Urothelium cell line (cell line): Measurements from ENCODE around the gene ZHX3.

Experiments used
- DNase-seq: peaks from one replicate; pipeline ENCODE4 v3.0.0; 2011; ENCODE audit warnings: low spot score, mixed read lengths
- FAIRE-seq: peaks from 2 replicates; lab custom pipeline; 2011; peaks lifted over from hg19 to GRCh38; lab: Jason Lieb, UNC

Gene ZHX3

GRCh38 chr20:41163821-41164220 is 153.7 kb downstream of the ZHX3 start:
- FAIRE-seq = no peak
- DNase-seq = no peak

GRCh38 chr20:41162396-41162795 is 155.1 kb downstream of the ZHX3 start:
- no peak for FAIRE-seq
- no peak for DNase-seq

DNA sequence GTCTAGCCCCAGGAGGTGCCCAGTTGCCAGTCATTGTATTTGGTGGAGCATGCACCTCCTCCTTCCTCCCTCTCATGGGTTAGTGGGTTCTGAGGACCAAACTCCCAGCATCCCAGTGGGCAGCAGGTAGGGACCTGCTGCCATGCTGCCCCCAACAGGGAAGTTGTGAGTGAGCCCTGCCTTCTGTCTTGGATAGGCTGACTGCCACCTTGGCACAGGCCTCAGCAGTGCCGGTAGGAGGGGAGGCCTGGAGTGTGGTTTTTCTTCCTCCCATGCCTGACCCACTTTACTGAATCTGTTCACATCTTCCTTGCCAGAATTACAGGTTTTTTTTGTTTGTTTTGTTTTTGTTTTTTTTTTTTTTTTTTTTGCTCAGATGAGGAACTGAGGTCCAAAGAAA is 155.6 kb downstream of the ZHX3 start:
- no peak for DNase-seq
- no peak for FAIRE-seq

DNA sequence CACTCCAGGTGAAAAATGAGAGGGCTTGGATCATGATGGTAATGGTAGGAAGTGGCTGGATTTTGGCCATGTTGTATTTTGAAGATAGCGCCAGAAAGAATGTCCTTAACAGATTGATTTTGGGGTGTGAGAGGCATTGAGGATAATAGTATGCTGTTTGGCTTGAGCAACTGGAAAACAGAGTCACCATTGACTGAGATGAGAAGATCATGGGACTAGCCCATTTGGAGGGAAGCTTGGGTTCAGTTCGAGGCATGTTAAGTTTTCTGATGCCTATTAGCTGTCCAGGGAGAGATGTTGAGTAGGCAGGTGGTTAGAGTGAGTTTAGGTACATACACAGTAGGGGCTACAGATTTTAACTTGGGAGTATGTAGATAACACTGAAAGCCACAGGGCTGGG is 156.8 kb downstream of the ZHX3 start:
- FAIRE-seq (no peak), DNase-seq (no peak)

DNA sequence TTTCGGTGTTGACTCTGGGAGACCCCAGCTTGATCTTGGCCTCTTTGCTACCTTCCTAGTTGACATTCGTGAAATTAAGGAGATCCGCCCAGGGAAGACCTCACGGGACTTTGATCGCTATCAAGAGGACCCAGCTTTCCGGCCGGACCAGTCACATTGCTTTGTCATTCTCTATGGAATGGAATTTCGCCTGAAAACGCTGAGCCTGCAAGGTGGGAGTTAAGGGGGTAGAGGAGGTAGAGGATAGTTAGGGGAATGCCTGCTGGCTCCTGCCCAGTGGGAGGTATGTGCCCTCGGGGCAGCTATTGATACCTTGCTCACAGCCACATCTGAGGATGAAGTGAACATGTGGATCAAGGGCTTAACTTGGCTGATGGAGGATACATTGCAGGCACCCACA is 158.0 kb downstream of the ZHX3 start:
- DNase-seq = no peak
- peak; percentile 55 for FAIRE-seq

- FAIRE-seq = no peak
Observed at GRCh38 chr20:41158082-41158625, 159.4 kb downstream of the ZHX3 start.

DNA sequence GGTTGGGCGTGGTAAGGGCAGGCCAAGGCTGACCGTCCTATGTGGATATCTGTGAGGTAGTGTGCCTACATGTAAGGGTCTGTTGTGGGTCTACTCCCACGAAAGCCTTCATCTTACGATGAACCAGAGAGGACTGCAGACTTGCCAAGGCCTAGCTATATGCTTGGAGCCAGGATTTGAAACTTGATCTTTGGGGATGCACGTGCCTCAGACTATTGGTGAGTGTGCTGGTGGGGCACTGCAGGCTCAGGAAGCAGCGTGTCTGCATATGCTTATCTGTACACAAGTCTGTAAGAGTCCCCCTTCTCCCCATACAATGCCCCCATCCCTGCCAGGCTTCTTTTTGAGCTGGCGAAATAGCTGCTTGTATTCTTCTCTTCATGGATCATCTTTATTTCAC is 162.3 kb downstream of the ZHX3 start:
- FAIRE-seq = no peak

More at GRCh38 chr20:41158082-41158625, 159.4 kb downstream of the ZHX3 start:
- DNase-seq = no peak

GRCh38 chr20:41154436-41155176 is 162.9 kb downstream of the ZHX3 start:
- no peak for FAIRE-seq

More for the DNA sequence above, 162.3 kb downstream of the ZHX3 start:
- no peak for DNase-seq

GRCh38 chr20:41152108-41152757 is 165.3 kb downstream of the ZHX3 start:
- DNase-seq = no peak
- no peak for FAIRE-seq

More at GRCh38 chr20:41154436-41155176, 162.9 kb downstream of the ZHX3 start:
- no peak for DNase-seq

DNA sequence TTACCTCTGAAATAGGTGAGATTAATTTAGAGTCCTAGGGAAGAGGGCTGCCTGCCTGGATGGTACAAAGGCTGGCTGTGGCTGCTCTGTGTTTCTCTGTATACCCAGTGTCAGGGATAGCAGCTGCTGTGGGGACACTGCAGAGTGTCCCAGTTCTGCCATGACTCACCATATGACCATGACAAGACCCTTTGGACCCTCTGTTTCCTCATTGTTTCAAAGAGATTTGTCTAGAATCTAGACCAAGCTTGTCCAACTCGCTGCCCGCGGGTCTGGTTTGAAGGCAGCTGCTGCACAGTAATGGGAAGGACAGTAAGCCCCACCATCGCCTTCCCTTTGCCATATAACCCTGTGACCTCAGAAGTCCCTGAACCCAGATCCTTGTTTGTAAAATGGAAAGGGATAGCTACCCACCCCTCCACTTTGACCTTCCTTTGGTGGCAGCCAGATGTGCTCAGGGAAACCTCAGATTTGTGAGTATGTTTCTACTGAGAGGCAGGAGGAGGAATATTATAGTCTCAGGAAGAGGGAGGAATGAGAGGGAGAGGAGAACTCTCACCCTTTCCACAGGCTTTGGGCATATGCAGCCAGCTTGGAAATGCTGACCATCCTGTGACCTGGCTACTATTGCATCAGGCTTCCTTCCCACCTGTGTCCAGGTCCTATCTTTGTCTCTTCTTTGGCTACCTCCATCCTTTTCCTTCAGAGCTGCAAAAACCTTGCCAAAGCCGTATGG is 166.2 kb downstream of the ZHX3 start:
- FAIRE-seq (no peak), DNase-seq (no peak)

DNA sequence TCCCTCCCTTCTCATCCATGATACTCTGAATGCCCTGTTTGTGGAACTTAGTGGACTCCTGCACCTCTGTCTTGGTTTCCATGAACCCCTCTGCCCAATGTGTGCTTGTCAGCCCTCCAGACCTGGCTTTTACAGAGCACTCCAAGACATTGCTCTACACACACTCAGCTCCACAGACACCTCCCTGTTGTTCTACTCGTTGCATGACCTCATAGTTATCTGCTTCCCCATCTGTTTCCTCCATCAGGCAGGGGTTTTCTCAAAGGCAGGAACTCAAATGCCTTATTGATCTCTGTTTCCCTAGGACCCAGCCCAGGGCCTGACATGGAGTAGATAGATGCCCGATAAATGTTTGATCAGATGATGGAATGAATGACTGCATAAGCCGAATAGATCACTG is 166.9 kb downstream of the ZHX3 start:
- FAIRE-seq (no peak), DNase-seq (no peak)

DNA sequence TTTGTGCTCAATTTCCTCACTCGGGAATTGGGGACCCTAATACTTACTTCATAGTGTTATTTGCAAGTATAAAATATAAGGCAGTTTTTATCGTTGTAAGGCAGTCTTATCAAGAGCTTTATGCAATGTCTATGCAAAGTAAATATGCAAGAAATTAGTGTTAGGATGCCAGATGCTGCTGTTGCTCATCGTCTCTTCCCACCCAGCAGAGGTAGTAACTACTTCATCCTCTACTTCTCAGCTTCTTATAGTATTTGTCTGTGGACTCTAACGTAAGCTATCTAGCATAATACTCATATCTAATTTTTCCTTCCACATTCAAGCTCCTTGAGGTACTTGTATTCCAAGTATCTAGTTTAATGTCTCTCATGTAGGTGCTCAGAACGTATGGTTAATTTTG is 168.6 kb downstream of the ZHX3 start:
- no peak for DNase-seq
- no peak for FAIRE-seq

DNA sequence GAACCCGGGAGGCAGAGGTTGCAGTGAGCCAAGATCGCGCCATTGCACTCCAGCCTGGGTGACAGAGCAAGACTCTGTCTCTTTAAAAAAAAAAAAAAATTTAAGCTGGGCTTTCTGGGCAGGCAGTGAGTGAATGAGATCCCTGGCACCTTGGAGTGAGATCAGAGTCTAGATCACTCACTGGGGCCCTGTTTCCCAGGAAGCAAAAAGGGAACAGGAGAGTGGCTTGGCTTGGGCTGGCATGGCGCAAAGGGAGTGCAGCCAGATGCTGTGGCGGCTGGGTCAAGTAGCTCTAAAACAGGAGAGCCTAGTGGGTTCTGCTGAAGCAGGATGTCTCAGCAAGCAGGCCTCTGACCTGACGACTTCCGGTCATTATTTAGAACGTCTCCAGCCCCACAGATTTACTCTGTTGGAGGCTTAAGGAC is 169.8 kb downstream of the ZHX3 start:
- DNase-seq = no peak
- FAIRE-seq = no peak

DNA sequence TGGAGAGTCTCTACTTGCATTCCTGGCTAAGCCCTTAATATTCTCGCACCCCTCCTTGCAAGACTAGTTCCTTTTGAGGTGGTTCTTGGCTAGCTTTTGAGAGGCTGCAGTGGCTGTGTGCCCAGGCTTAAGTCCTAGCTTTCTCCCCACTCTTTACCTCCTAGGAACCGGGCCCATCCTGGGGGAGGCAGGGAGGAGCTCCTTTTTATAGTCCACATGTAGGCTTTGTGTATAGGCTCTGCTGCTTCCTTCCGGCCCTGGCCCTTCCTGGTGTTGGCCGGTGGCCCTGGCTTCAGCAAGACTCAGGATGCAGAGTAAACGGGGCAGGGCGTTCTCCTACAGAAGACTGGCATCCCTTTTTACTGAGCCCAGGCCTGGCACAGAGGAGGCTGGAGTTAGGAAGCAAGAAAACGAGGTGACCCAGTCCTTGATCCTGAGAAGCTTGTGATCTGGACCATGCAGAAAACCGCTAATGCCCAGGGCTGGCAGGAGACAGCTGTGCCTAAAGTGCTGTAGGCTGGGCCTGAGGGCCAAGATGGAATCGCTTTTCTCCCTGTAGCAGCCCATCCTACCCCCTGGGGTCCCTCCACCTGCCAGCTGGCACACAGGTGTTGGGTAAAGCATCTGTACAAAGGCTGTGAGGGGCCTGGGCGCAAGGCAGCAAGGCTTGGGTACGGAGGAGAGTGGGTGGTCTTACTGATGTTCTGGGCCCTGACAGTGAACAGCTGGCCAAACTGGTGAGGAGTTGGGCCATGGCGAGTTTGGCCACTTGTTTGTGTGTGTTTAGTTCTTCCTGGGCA is 171.5 kb downstream of the ZHX3 start:
- FAIRE-seq (no peak), DNase-seq (no peak)

- FAIRE-seq (no peak), DNase-seq (no peak)
Observed at GRCh38 chr20:41145317-41145716, 172.2 kb downstream of the ZHX3 start.

GRCh38 chr20:41143354-41143753 is 174.2 kb downstream of the ZHX3 start:
- no peak for DNase-seq
- no peak for FAIRE-seq

GRCh38 chr20:41142919-41143318 is 174.6 kb downstream of the ZHX3 start:
- no peak for FAIRE-seq
- no peak for DNase-seq

DNA sequence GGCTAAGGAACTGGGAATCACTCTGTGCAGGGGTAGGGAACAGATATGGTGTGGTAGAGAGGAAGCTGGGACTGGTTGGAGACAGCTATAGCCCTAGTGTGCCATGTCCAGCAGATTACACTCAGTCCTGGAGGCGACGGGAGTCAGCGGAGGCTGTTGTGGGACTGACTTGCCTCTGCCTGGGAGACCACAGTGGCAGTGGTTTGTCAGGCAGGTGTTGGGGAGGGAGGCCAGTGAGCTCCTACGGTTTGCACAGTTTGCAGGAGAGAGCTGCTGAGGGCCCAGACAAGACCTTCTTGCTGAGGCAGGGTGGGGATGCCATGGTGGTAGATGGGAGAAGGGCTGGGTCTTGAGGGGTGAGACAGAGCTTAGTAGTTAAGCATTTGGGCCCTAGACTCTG is 175.3 kb downstream of the ZHX3 start:
- DNase-seq (no peak), FAIRE-seq (no peak)

GRCh38 chr20:41141153-41141815 is 176.2 kb downstream of the ZHX3 start:
- DNase-seq (no peak), FAIRE-seq (no peak)
